GM12874 (cell line): ENCODE data around the gene AREL1.

Experiments
- CTCF ChIP-seq: IDR thresholded peaks from 2 replicates; pipeline ENCODE4 v1.5.1; 2011; ENCODE audit warnings: low read depth, mild to moderate bottlenecking, control low read depth, low read length, moderate library complexity; ENCODE audit not compliant: insufficient read depth

The AREL1 gene

GRCh38 chr14:74712499-74713394 lies at the start of gene AREL1, which contains the start of gene FCF1:
Gene AREL1 (minus strand): TSS chr14:74713080. CDS start chr14:74685615, 27,465 bp downstream.
Gene FCF1 (plus strand): TSS chr14:74713144. CDS start chr14:74713198, 54 bp downstream.
- TF ChIP-seq CTCF, result no peak

GRCh38 chr14:74756326-74756725 lies 43.4 kb upstream of the AREL1 start:
- no peak for TF ChIP-seq CTCF

GRCh38 chr14:74754899-74755298 lies 42.0 kb upstream of the AREL1 start:
- no peak for TF ChIP-seq CTCF

- no peak for TF ChIP-seq CTCF
These were observed 41.3 kb upstream of the AREL1 start for GRCh38 chr14:74754157-74754556.

- TF ChIP-seq CTCF, result no peak
These were observed 34.4 kb upstream of the AREL1 start for GRCh38 chr14:74747237-74747636.

GRCh38 chr14:74739293-74740030 lies 26.6 kb upstream of the AREL1 start:
- no peak for TF ChIP-seq CTCF

GRCh38 chr14:74737753-74738325 lies 25.0 kb upstream of the AREL1 start:
- no peak for TF ChIP-seq CTCF
